ENCODE results near the gene ZNF580.

DNA sequence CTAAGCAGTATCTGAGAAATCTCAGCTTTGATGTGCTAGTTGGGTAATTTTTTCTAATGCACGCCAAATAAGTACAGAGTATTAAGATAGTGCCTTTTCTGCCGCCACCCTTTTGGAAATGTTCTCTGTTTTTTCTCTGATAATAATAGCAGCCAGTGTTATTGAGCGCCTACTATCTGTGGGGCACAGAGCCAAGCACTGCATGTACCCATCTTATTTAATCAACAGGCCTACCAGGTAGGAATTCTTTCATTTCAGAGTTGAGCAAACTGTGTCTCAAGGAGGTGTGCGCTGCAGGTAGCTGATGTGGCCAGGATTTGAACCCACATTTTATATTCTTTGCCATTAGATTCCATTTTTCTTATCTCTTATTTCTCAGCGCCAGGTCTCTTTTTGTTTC lies 35.6 kb downstream of the ZNF580 start:
- TF ChIP-seq, protein P1, sequence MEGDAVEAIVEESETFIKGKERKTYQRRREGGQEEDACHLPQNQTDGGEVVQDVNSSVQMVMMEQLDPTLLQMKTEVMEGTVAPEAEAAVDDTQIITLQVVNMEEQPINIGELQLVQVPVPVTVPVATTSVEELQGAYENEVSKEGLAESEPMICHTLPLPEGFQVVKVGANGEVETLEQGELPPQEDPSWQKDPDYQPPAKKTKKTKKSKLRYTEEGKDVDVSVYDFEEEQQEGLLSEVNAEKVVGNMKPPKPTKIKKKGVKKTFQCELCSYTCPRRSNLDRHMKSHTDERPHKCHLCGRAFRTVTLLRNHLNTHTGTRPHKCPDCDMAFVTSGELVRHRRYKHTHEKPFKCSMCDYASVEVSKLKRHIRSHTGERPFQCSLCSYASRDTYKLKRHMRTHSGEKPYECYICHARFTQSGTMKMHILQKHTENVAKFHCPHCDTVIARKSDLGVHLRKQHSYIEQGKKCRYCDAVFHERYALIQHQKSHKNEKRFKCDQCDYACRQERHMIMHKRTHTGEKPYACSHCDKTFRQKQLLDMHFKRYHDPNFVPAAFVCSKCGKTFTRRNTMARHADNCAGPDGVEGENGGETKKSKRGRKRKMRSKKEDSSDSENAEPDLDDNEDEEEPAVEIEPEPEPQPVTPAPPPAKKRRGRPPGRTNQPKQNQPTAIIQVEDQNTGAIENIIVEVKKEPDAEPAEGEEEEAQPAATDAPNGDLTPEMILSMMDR (IDR thresholded peaks at IDR 0.05) = no peak
- no peak for TF ChIP-seq POLR2A (IDR thresholded peaks at IDR 0.05)

Measured in ovary (tissue), 3 donors.